Lower leg skin (tissue), 4 donors: ENCODE measurements around the gene CCDC191. TPM values are rescaled to one million over a fixed set of nuclear protein-coding genes. Genes with fewer than 3 reads are reported as not detected.

Experiments
- DNase-seq, 2 donors: peaks; one replicate each; pipeline ENCODE4 v3.0.0-alpha.2; 2019; ENCODE audit warnings: low spot score in 2 of 2
- H3K4me3 ChIP-seq: fragments of 200-600 bp; sonication (generic); 2 replicates; pipeline ENCODE4 v1.5.1; 2017; ENCODE audit warnings: mild to moderate bottlenecking, low read depth; ENCODE audit not compliant: poor library complexity, severe bottlenecking
- CTCF ChIP-seq, 3 donors: fragments of 450-650 bp; IDR thresholded peaks; one replicate each; pipeline ENCODE4 v1.5.1; 2016; ENCODE audit warnings: antibody characterized with exemption in 3 of 3, mild to moderate bottlenecking in 3 of 3, moderate library complexity in 2 of 3
- POLR2A ChIP-seq, 2 donors: fragments of 450-650 bp; IDR thresholded peaks; one replicate each; pipeline ENCODE4 v1.6.1; 2016 to 2017; ENCODE audit warnings: antibody characterized with exemption in 2 of 2, mild to moderate bottlenecking in 1 of 2, moderate library complexity in 1 of 2
- WGBS, 2 donors: methylation state at CpG; one replicate each; pipeline ENCODE4 v1.1.5; 2018; 5-methylcytosine and 5-hydroxymethylcytosine counted together
- intact Hi-C: fragments of 100-400 bp; cut with DNase I; formaldehyde crosslinking; loops from one replicate; pipeline ENCODE4 v1.15.0; 2023; ENCODE audit warnings: low total_unique reads
- total RNA-seq, 4 donors: library from RNA; depleted of rRNA; stranded (reverse); fragments of >200 nt; gene quantifications; one replicate each; pipeline ENCODE4 v1.1.0, GENCODE V29; 2016

CCDC191 gene
- total RNA-seq, 4 donors from 2014 or later = 2.5 to 7.3 (median 5.3) TPM

GRCh38 chr3:114026331-114026730, 30.0 kb downstream of the CCDC191 start:
- no peak overlapping the region for H3K4me3 ChIP-seq
- WGBS, 2 donors = 69 to 77% methylated on average over 2 of the region's 2 CpGs
- DNase-seq = no peak
- intact Hi-C loops = no loop called here
- TF ChIP-seq CTCF (IDR thresholded peaks at IDR 0.05) (no peak), POLR2A (IDR thresholded peaks at IDR 0.05) (no peak)

DNA sequence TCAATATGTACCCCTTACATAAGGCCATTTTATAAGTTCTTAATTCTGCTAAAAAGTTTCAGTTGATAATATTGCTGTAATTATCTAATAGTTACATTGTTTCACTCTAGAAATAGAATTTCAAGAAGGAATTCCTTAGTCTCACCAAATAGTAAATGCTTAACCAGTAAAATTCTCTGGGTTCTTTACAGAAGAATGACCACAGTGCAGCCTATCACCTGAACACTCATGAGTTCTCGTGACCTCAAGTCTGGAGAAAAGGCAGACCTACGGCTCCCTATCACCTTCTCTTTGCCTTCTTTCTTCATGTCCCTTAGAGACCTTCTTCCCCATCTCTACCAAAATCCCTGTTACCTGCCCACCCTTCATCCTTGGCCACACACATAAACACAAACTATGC, 30.9 kb downstream of the CCDC191 start:
- TF ChIP-seq POLR2A (IDR thresholded peaks at IDR 0.05) (no peak), CTCF (IDR thresholded peaks at IDR 0.05) (no peak)
- no peak for DNase-seq
- 95 to 97% methylated on average over 2 of the region's 2 CpGs for WGBS, 2 donors
- intact Hi-C loops = no loop called here
- no peak overlapping the region for H3K4me3 ChIP-seq

- no peak for DNase-seq
- intact Hi-C loops = no loop called here
- TF ChIP-seq POLR2A (IDR thresholded peaks at IDR 0.05) (no peak), CTCF (IDR thresholded peaks at IDR 0.05) (no peak)
- H3K4me3 ChIP-seq = no peak overlapping the region
- WGBS, 2 donors = 82 to 84% methylated on average over 4 of the region's 4 CpGs
Measured at GRCh38 chr3:114022145-114022802, 34.1 kb downstream of the CCDC191 start.

DNA sequence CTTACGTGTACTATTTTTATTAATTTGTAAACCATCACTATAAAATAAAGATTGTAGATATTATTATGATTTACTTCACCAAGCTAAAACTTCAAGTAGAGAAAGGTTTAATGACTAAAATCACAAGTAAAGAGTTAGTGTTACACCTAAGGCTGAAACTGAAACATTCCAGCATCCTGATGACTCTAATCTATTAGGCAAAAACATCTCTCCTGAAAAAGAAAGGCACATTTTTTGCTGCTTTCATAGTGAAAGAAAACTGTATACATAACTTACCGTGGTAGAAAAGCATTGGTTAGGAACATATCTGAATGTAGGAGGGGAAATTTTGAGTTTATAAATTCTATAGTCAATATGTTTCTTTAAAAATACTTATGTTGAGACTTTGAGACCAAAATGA, 35.4 kb downstream of the CCDC191 start:
- no peak overlapping the region for H3K4me3 ChIP-seq
- intact Hi-C loops = no loop called here
- TF ChIP-seq CTCF (IDR thresholded peaks at IDR 0.05) (no peak), POLR2A (IDR thresholded peaks at IDR 0.05) (no peak)
- 93 to 94% methylated on average over 2 of the region's 2 CpGs for WGBS, 2 donors
- DNase-seq = no peak

DNA sequence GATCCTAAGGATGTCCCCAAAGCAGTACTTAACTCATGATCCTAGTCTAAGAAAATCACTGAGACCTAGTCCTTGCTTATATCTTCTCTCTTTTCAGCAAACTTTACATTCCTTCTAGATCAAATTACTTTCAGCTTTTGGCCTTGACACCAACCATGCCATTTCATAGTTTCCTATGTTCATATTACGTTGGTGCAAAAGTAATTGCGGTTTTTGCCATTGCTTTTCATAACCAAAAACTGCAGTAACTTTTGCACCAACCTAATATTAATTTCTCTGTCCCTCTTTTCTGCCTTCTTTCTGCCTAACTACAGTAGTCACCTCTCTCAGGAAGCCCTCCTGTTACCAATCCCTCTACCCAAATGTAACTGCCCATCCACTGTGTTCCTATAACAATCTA, 36.8 kb downstream of the CCDC191 start:
- no peak for DNase-seq
- H3K4me3 ChIP-seq = no peak overlapping the region
- intact Hi-C loops = no loop called here
- WGBS, 2 donors = 93 to 95% methylated on average over 2 of the region's 2 CpGs
- TF ChIP-seq CTCF (IDR thresholded peaks at IDR 0.05) = no peak
- no peak for TF ChIP-seq POLR2A (IDR thresholded peaks at IDR 0.05)

GRCh38 chr3:114014211-114014610, 42.1 kb downstream of the CCDC191 start:
- TF ChIP-seq POLR2A (IDR thresholded peaks at IDR 0.05) (no peak), CTCF (IDR thresholded peaks at IDR 0.05) (no peak)
- no peak for DNase-seq
- WGBS, 2 donors = 69 to 76% methylated on average over 7 of the region's 7 CpGs
- no peak overlapping the region for H3K4me3 ChIP-seq
- intact Hi-C loops = no loop called here
